GM23248 (cell line): ENCODE results near the gene FBLN2. TPM values are rescaled to one million over a fixed set of nuclear protein-coding genes. Genes with fewer than 3 reads are reported as not detected.

Experiments
- DNase-seq: peaks from one replicate; pipeline ENCODE4 v3.0.0-alpha.2; 2015
- H2AFZ ChIP-seq: fragments of 200-600 bp; sonication (generic); 2 replicates; pipeline ENCODE4 v1.6.1; 2016; ENCODE audit warnings: antibody characterized with exemption
- H3F3A ChIP-seq: fragments of 200-600 bp; sonication (generic); 2 replicates; pipeline ENCODE4 v1.6.1; 2016; ENCODE audit warnings: mild to moderate bottlenecking, antibody characterized with exemption, mixed run types; ENCODE audit not compliant: insufficient read depth
- H3K27ac ChIP-seq: fragments of 200-600 bp; sonication (generic); 2 replicates; pipeline ENCODE4 v1.5.1; 2016; ENCODE audit warnings: mild to moderate bottlenecking
- H3K27me3 ChIP-seq: fragments of 200-600 bp; sonication (generic); replicated peaks from 2 replicates; pipeline ENCODE4 v1.6.1; 2016; ENCODE audit warnings: mild to moderate bottlenecking; ENCODE audit not compliant: insufficient read depth
- H3K36me3 ChIP-seq: fragments of 200-600 bp; sonication (generic); 2 replicates; pipeline ENCODE4 v1.6.1; 2016; ENCODE audit warnings: low read depth, mild to moderate bottlenecking
- H3K4me1 ChIP-seq: fragments of 200-600 bp; sonication (generic); 2 replicates; pipeline ENCODE4 v1.6.1; 2016; ENCODE audit warnings: mild to moderate bottlenecking; ENCODE audit not compliant: insufficient read depth
- H3K4me2 ChIP-seq: fragments of 200-600 bp; sonication (generic); one replicate; pipeline ENCODE4 v1.6.1; 2016; ENCODE audit warnings: mild to moderate bottlenecking; ENCODE audit not compliant: unreplicated experiment
- H3K4me3 ChIP-seq: fragments of 200-600 bp; sonication (generic); 2 replicates; pipeline ENCODE4 v1.5.1; 2016; ENCODE audit warnings: mild to moderate bottlenecking
- H3K79me2 ChIP-seq: fragments of 200-600 bp; sonication (generic); 2 replicates; pipeline ENCODE4 v1.6.1; 2016; ENCODE audit warnings: mild to moderate bottlenecking; ENCODE audit not compliant: insufficient read depth
- H3K9ac ChIP-seq: fragments of 200-600 bp; sonication (generic); 2 replicates; pipeline ENCODE4 v1.6.1; 2016; ENCODE audit warnings: mild to moderate bottlenecking
- H3K9me2 ChIP-seq: fragments of 200-600 bp; sonication (generic); 2 replicates; pipeline ENCODE4 v1.6.1; 2016; ENCODE audit warnings: mixed run types, mild to moderate bottlenecking, moderate library complexity; ENCODE audit not compliant: insufficient read depth
- H3K9me3 ChIP-seq: fragments of 200-600 bp; sonication (generic); one replicate; pipeline ENCODE4 v1.6.1; 2017; ENCODE audit warnings: low read depth
- H4K20me1 ChIP-seq: fragments of 200-600 bp; sonication (generic); 2 replicates; pipeline ENCODE4 v1.6.0; 2016; ENCODE audit not compliant: insufficient read depth
- EZH2 ChIP-seq: fragments of 200-600 bp; sonication (generic); IDR thresholded peaks from 2 replicates; pipeline ENCODE4 v1.6.1; 2018; ENCODE audit warnings: antibody characterized with exemption, mild to moderate bottlenecking; ENCODE audit not compliant: insufficient read depth, poor library complexity, severe bottlenecking
- EZH2phosphoT487 ChIP-seq: fragments of 200-600 bp; sonication (generic); IDR thresholded peaks from 2 replicates; pipeline ENCODE4 v1.6.1; 2018; ENCODE audit warnings: antibody characterized with exemption, moderate library complexity, mild to moderate bottlenecking, low read depth; ENCODE audit not compliant: insufficient read depth
- WGBS, 2 experiments: methylation state at CpG; one replicate each; pipeline ENCODE4 v1.1.6; 2015 to 2017; ENCODE audit warnings: low lambda C conversion rate in 2 of 2, low coverage in 1 of 2; ENCODE audit errors: missing lambda C conversion rate in 2 of 2; 5-methylcytosine and 5-hydroxymethylcytosine counted together
- in situ Hi-C: fragments of 300-500 bp; cut with MboI; formaldehyde crosslinking; loops from 2 replicates; pipeline ENCODE4 v1.15.0; 2020
- polyA plus RNA-seq: library from polyadenylated mRNA; unstranded; fragments of >200 nt; fragmentation: Nextera tagmentation; extraction: Ambion mirVana; gene quantifications from 2 replicates; pipeline ENCODE4 v1.2.1, GENCODE V29; 2016
- total RNA-seq: library from RNA; depleted of rRNA; stranded (reverse); fragments of >200 nt; shearing (Covaris generic); gene quantifications from 2 replicates; pipeline ENCODE4 v1.2.3, GENCODE V29; 2014

FBLN2 gene
- total and polyA plus RNA-seq, 2 experiments from 2014 or later = 447 to 636 TPM

- in situ Hi-C loops = no loop called here
- no peak for TF ChIP-seq EZH2phosphoT487
- no peak for TF ChIP-seq EZH2
- H3K4me1 ChIP-seq = no peaks in the 10 kb centered on the region
- H3K9me3 ChIP-seq = no peaks in the 10 kb centered on the region
- H4K20me1 ChIP-seq = no peaks in the 10 kb centered on the region
- no peaks in the 10 kb centered on the region for H3K9me2 ChIP-seq
- no peak overlapping the region for H3K4me2 ChIP-seq
- H3K79me2 ChIP-seq = no peaks in the 10 kb centered on the region
- no peak overlapping the region for H3K4me3 ChIP-seq
- no peak for DNase-seq
- no peaks in the 10 kb centered on the region for H3K36me3 ChIP-seq
- no peak overlapping the region for H3K9ac ChIP-seq
- no peaks in the 10 kb centered on the region for H3F3A ChIP-seq
- no peak overlapping the region for H2AFZ ChIP-seq
- 29 to 38% methylated on average over 10 of the region's 10 CpGs for WGBS, 2 experiments
- H3K27ac ChIP-seq = no peak overlapping the region
- H3K27me3 ChIP-seq = peaks cover 11% of the 10 kb centered on the region; the same call in 1 of the 2 replicates
Observed at GRCh38 chr3:13674538-13675185, 125.7 kb downstream of the FBLN2 start.

GRCh38 chr3:13676356-13677017 lies 127.6 kb downstream of the FBLN2 start:
- H3K27ac ChIP-seq = no peak overlapping the region
- no peak overlapping the region for H3K9ac ChIP-seq
- no peaks in the 10 kb centered on the region for H4K20me1 ChIP-seq
- no peak overlapping the region for H3K4me2 ChIP-seq
- in situ Hi-C loops = no loop called here
- peaks cover 11% of the 10 kb centered on the region; the same call in 1 of the 2 replicates for H3K27me3 ChIP-seq
- H3K4me1 ChIP-seq = no peaks in the 10 kb centered on the region
- H3K36me3 ChIP-seq = no peaks in the 10 kb centered on the region
- H3K9me2 ChIP-seq = no peaks in the 10 kb centered on the region
- H2AFZ ChIP-seq = no peak overlapping the region
- H3K79me2 ChIP-seq = no peaks in the 10 kb centered on the region
- no peak for TF ChIP-seq EZH2
- no peak for TF ChIP-seq EZH2phosphoT487
- no peak for DNase-seq
- H3K9me3 ChIP-seq = no peaks in the 10 kb centered on the region
- 33 to 35% methylated on average over 9 of the region's 9 CpGs for WGBS, 2 experiments
- no peak overlapping the region for H3K4me3 ChIP-seq
- H3F3A ChIP-seq = no peaks in the 10 kb centered on the region

GRCh38 chr3:13677272-13677671 lies 128.3 kb downstream of the FBLN2 start:
- no peaks in the 10 kb centered on the region for H3F3A ChIP-seq
- H3K4me3 ChIP-seq = no peak overlapping the region
- H3K4me2 ChIP-seq = no peak overlapping the region
- H2AFZ ChIP-seq = no peak overlapping the region
- TF ChIP-seq EZH2 = no peak
- no peak for TF ChIP-seq EZH2phosphoT487
- in situ Hi-C loops = no loop called here
- no peaks in the 10 kb centered on the region for H4K20me1 ChIP-seq
- H3K79me2 ChIP-seq = no peaks in the 10 kb centered on the region
- no peaks in the 10 kb centered on the region for H3K9me2 ChIP-seq
- no peak for DNase-seq
- no peak overlapping the region for H3K27ac ChIP-seq
- no peak overlapping the region for H3K9ac ChIP-seq
- H3K4me1 ChIP-seq = no peaks in the 10 kb centered on the region
- peaks cover 11% of the 10 kb centered on the region; the same call in 1 of the 2 replicates for H3K27me3 ChIP-seq
- H3K9me3 ChIP-seq = no peaks in the 10 kb centered on the region
- no peaks in the 10 kb centered on the region for H3K36me3 ChIP-seq
- 35 to 40% methylated on average over 4 of the region's 4 CpGs for WGBS, 2 experiments

GRCh38 chr3:13681931-13682330 lies 133.0 kb downstream of the FBLN2 start:
- TF ChIP-seq EZH2phosphoT487 = no peak
- no peak for TF ChIP-seq EZH2
- Histone ChIP-seq H3K9me2 (no peaks in the 10 kb centered on the region), H3K79me2 (no peaks in the 10 kb centered on the region), H3F3A (no peaks in the 10 kb centered on the region), H3K27me3 (peaks cover 14% of the 10 kb centered on the region; the same call in 1 of the 2 replicates), H4K20me1 (no peaks in the 10 kb centered on the region), H3K9me3 (no peaks in the 10 kb centered on the region), H3K36me3 (no peaks in the 10 kb centered on the region), H3K4me1 (no peaks in the 10 kb centered on the region), H3K27ac (no peak overlapping the region), H3K4me3 (no peak overlapping the region), H3K9ac (no peak overlapping the region), H3K4me2 (no peak overlapping the region), H2AFZ (no peak overlapping the region)
- 65 to 70% methylated on average over 17 of the region's 17 CpGs for WGBS, 2 experiments
- in situ Hi-C loops = no loop called here
- DNase-seq = no peak
